Measurements from ENCODE around the gene CFAP46.
"Not testable (repeated sequence)": the region's sequence is repeated elsewhere in the genome, so short reads cannot be mapped to it uniquely, and the experiment has no call there.

The CFAP46 gene

GRCh38 chr10:132926777-132927650, 15.4 kb downstream of the CFAP46 start:
- DNase-seq (ENCODE audit: low read depth in 2 of 2): no peak

- DNase-seq (ENCODE audit: low read depth in 2 of 2): no peak
Observed at GRCh38 chr10:132926070-132926469, 16.3 kb downstream of the CFAP46 start.

DNA sequence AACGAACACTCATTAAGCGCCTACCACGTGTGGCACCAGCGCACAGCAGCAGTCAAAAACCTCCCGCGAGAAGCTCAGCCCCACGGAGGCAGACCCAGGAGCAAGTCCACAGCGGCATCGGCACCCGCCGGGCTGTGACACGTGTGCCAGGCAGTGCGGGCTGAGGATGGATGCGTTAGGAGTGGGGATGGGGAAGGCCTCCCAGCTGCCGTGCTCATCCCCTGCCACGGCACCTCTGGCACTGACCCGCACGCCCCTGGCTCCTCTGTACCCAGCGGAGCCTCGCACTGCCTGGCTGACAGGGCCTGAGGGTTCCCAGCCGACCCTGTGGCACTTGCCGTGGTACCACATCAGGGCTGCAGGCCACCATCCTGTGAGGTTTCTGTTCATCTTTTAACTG, 16.8 kb downstream of the CFAP46 start:
- DNase-seq (ENCODE audit: low read depth in 2 of 2): no peak

GRCh38 chr10:132925071-132925561, 17.3 kb downstream of the CFAP46 start:
- DNase-seq (ENCODE audit: low read depth in 2 of 2): no peak

GRCh38 chr10:132924046-132924952, 18.1 kb downstream of the CFAP46 start:
- DNase-seq (ENCODE audit: low read depth in 2 of 2): no peak

- not testable (repeated sequence) for DNase-seq (ENCODE audit: low read depth in 2 of 2)
Observed at GRCh38 chr10:132923384-132923783, 19.0 kb downstream of the CFAP46 start.

DNA sequence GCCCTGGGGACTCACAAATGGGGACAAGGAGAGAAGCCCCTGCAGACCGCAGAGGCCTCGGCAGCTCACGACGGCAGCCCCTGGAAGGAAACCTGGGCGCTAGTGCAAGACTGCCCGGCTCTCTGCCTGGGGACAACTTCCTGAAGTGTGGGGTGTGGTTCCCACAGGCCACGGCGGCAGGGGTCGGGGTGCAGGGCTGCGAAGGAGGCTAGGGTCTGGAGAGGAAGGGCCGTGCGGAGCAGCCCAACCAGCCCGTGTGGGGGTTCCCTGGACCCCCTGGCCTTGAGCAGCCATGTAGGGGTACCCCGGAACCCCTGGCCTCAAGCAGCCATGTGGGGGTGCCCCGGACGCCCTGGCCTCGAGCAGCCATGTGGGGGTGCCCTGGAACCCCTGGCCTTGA, 19.5 kb downstream of the CFAP46 start:
- DNase-seq (ENCODE audit: low read depth in 2 of 2): no peak

GRCh38 chr10:132921818-132922807, 20.3 kb downstream of the CFAP46 start:
- DNase-seq (ENCODE audit: low read depth in 2 of 2): no peak

DNA sequence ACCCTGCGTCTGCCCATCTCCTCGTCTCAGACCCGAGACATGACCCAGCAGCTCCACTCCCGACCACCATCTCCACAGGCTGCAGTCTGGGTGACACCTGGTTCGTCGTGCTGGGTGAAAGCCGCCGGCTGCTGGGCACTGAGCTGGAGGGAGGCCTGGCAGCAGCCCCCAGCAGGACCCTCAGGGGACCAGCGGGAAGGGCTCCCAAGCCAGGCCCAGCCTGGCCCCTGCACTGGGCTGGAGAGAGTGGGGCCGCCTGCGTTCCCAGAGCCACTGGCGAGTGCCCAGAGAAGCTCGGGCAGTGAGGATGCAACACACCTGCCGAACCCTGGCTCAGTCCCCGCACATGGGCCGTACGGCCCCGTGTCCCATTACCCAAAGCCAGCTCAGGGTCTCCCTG, 21.3 kb downstream of the CFAP46 start:
- no peak for DNase-seq (ENCODE audit: low read depth in 2 of 2)

GRCh38 chr10:132920101-132920925, 22.1 kb downstream of the CFAP46 start:
- DNase-seq (ENCODE audit: low read depth in 2 of 2): no peak

DNA sequence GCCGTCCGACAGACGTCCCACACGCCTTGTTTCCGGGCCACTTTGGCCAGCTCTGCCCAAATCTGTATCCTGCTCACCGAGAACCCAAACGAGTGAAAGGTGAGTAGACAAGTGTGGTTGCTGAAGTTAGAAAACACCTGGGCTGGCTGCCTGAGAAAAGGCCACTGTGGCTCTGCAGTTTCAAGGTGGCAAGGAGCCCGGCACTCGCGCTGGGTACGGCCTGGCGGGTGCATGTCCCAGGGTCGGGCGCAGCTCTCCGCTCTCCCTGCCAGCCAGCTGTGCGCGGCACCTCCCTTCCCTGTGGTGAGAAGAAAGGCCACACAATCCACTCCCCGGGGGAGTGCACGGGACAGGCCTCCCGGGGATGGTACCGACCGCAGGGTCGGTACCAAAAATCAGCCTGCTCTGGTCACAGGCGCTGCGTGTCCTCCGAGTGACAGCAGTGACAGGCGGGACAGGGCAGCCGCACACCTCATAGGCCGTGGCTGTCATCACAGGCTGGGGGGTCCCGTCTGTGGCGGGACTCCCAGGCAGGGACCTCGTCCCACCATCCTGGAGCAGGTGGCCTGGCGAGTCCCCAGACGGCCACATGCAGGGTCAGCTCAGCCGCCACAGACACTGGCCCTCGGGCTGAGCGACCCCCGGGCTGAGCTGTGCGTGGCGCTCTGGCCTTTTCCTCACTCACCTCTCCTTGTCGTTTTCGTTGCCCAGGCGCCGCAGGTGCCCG, 22.8 kb downstream of the CFAP46 start:
- no peak for DNase-seq (ENCODE audit: low read depth in 2 of 2)

DNA sequence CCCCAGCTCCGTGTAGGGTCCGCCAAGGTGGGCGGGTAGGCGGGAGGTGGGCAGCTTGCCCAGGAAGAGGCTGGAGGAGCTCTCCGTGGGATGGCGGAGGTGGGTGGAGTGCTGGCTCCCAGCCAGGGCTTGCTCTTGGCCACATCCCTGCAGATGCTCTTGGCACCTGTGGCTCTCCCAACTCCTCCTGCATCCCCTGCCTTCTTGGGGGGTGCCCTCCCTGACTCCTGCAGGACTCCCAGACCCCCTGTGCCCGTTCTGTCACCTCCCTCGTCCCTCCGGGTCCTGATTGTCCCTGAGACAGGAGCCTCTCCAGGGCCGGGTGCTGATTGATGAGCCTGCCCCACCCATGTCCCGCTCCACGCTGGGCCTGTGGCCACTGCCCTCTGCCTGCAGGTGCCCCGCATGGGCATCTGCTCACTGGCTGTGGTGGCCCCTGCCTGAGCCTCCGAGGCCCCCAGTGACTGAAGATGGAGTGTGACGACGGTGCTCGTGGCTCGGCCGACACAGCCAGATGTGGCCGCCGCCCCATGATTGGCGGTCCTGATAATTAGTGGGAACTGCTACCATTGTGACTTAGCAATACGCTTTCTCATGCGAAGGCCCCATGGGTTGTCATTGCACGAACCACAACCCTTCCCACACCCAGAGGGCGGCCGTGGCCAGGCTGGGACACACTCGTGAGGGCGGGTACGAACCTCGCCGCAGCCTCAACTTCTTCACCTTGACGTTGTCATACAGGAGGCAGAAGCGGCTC, 23.6 kb downstream of the CFAP46 start:
- DNase-seq (ENCODE audit: low read depth in 2 of 2): no peak

DNA sequence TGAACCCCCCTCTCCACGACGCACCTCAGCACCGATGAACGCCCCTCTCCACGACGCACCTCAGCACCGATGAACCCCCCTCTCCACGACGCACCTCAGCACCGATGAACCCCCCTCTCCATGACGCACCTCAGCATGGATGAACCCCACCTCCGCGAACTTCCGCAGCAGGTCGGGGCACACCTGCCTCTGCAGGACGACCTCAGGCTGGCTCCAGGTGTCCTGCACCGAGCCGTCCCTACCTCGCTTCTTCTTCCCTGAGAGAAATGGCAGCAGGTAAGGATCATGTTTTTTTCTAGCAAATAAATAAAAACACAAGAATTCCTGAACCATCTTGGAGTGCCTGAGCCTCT, 24.1 kb downstream of the CFAP46 start:
- no peak for DNase-seq (ENCODE audit: low read depth in 2 of 2)

GRCh38 chr10:132916956-132917666, 25.3 kb downstream of the CFAP46 start:
- no peak for DNase-seq (ENCODE audit: low read depth in 2 of 2)

DNA sequence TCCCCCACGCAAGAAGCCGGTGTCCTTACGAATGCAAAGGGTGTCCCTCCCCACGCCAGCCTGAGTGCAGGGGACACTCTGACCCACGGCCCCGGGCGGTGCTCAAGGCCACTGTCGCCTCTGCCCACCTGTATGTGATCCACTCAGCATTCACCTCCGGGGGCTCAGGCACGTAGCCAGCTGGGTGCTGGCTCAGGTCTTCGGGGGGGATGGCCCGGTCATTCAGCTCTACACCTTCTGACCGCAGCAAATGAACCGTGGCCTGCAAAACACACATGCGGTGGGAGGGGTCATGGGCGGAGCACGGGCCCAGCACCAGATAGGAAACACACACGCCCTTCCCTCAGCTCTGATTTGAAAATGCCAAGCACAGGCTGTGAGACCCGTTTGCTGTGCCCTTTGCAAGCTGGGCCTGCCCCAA, 25.9 kb downstream of the CFAP46 start:
- DNase-seq (ENCODE audit: low read depth in 2 of 2): no peak

GRCh38 chr10:132915411-132915810, 27.0 kb downstream of the CFAP46 start:
- DNase-seq (ENCODE audit: low read depth in 2 of 2): no peak

GRCh38 chr10:132914732-132915131, 27.6 kb downstream of the CFAP46 start:
- DNase-seq (ENCODE audit: low read depth in 2 of 2): no peak

DNA sequence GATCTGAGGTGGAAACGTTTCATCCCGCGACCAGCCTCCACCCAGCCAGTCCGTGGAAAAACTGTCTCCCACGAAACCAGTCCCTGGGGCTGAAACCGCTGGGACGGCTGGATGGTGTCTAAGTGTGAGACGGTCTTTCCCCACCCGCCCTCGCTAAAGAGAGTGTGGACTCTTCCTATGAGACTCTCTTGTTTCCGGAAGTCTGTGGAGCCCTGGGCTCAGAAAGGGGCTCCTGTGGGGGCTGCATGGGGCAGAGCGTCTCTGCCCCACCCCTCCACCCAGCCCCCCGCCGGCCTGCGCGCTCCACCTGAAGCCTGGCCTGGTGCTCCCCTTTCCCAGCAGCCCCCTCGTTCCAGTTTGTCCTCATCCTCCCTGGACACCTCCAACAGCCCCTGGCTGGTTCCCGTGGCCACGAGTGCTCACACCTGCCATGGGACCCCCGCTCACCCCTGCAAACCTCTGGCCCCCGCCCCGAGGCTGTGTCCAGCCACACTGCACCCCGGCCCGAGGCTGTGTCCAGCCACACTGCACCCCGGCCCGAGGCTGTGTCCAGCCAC, 28.7 kb downstream of the CFAP46 start:
- DNase-seq (ENCODE audit: low read depth in 2 of 2): no peak
